Kidney capillary endothelial cell (primary cell): ENCODE data around the gene DNMT3A.

ENCODE experiments used
- DNase-seq: peaks from one replicate; pipeline ENCODE4 v3.0.0-alpha.2; 2018; ENCODE audit warnings: low spot score

The DNMT3A gene

GRCh38 chr2:25343187-25343825 lies 1.6 kb upstream of the DNMT3A start:
- no peak for DNase-seq

DNA sequence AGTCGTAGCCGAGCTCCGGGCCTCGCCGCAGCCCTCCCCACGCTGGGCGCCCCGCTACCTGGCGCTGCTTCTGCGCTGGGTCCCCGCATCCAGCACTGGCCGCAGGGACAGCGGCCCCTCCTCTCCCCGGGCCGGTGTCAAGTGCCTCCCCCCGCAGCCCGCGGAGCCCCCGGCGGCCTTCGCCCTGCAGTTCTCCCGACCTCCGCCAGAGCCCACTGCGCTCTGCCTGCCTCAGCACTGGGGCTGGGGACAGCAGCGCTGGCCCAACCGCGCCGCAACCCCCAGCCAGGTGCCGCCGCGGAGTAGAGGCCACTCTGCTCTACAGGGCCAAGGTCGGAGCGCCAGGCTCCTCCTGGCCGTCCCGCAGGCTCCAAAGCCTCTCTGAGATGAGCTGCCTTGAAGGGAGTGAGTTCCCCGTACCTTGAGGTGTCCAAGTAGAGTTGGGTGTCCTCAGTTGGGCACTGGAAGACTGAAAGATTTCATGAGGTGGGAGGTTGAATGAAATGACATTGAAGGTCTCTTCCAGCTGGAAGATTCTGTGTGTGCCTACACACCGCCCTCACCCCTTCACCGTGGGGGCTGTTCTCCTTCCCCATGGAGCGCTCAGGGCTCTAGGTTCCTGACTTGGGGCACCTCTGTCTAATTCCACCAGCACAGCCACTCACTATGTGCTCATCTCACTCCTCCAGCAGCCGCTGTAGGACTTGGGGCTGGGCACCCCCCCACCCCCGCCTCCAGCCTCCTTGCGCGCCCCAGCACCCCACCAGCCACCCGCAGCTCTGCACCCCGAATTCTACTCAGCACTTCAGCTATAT lies 854 bp upstream of the DNMT3A start:
- DNase-seq, result peak; percentile 80

DNA sequence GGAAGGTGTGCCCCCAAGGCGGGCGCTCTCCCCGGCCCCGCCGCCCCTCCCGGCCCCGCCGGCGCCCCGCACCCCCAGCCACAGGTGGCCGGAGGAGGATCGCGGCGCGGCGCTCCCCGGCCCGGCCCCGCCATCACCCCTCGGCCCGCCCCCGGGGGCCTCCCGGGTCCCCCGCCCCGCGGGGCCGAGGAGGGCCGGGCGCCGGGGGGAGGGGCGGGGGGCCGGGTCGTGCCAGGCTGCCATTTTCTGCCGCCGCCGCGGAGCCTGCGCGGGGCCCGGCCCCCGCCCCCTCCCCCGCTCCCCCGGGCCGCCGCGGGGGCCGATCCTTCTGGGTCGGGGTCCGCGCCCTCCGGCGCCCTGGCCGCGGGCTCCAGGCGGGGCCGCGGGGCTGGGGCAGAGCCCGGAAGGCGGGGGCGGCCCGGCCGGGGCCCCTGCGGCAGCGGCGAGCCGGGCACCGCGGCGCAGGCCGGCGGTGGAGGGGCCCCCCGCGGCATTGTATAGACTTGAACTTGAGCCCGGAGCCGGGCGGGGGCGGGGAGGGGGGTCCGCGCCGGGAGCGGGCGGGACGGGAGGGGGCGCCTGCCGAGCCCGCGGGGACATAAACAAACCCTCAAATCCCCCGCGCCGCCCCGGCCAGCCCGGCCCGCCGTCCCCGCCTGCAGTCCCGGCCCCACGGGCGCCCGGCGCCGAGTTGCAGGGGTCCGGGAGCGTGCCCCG lies 556 bp downstream of the DNMT3A start:
- DNase-seq, result no peak

GRCh38 chr2:25340181-25340921 lies 1.4 kb downstream of the DNMT3A start:
- no peak for DNase-seq

DNA sequence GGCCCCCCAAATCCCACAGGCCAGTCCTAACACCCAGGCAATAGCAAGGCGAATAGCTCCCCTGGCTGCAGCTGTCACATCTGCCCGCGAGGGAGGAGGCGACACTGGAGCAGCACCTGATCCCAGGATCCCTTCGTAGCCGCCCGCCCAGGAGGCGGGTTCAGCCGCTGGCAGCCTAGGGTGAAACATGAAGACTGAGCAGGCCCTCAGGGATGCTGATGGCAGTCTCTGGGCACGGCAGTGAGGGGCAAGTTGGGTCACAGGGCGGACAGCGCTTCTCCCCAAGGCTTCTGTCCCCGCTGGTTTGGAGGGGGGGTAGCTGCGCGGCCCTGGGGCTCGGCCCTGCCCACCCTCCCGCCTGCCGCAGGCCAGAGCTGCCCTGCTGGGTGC lies 1.9 kb downstream of the DNMT3A start:
- DNase-seq, result no peak

DNA sequence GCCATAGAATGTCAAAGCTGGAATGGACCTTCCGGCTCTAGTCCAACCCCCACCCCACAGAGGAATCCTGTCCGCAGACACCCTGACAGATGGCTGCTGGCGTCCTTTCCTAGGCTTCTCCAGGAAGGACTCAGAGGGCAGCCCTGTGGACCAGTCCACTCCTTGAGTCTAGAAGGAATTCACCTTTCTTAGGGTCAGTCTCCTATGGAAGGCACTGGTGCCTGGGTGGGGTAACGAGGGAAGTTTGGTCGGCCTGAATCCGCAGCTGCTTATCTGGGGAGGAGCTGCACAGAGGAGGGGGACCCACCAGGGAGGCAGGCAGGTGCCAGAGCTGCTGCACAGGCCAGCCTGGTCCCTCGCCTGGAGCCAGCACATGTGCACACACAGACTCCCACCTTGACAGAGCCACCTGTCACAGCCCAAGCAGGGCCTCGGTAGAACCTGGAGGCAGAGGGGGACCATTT lies 2.5 kb downstream of the DNMT3A start:
- DNase-seq, result no peak

DNA sequence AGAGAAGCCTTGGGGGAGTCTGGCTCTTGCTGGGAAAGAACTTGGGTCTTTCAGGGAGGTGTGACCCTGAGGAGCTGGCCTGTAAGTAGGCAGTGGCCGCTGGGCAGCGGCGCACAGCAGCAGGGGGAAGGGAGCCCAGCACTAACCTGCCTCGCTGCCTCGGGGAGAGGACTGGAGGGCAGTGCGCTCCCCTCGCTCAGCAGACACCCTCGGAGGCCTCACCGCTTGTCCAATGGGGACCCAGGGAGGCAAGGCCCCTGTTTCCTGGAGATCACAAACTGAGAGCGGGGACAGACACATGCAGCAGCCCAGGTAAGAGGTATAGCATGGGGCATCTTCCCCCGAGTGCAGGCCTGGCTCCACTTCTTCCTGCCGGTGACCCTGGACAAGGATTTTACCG lies 3.3 kb downstream of the DNMT3A start:
- no peak for DNase-seq

DNA sequence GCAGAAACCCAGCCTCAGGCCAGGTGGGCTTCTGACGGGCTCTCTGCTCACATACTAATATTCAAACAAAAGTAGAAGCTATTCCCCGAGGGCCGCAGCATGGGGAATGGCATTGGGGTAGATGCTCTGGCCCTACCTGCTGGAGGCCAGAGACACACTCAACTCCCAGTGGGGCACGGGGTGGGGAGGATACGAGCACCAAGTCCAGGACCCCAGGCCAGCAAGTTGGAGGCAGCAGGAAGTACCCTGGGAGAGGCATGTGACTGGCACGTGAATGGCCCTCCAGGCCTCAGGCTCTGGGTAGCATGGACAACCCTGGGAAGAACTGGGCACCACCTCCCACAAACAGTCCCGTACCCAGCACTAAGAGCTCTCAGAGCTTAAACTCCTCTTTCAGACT lies 3.8 kb downstream of the DNMT3A start:
- DNase-seq, result no peak

GRCh38 chr2:25337276-25337675 lies 4.4 kb downstream of the DNMT3A start:
- DNase-seq, result no peak

DNA sequence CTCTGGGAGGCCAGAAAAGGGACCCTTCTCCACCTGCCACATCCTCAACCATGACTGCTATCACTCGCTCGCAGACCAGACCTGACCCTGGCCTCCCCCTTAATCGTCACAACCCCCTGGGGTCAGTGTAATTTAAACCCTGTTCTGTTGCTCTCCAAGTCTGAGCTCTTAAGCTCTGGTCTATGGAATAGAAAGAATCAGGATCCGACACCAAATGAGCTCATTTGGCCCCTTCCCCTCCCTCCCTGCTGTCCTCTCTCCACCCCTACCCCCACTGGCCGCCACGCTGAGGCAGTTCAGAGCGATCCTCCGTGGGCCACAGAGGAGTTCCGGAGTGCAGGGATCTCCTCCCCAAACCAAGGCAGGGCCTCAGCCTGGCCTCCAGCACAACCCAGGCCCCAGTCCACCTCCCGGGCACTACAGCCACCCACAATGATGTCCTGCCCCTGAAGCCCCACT lies 5.3 kb downstream of the DNMT3A start:
- DNase-seq, result no peak

DNA sequence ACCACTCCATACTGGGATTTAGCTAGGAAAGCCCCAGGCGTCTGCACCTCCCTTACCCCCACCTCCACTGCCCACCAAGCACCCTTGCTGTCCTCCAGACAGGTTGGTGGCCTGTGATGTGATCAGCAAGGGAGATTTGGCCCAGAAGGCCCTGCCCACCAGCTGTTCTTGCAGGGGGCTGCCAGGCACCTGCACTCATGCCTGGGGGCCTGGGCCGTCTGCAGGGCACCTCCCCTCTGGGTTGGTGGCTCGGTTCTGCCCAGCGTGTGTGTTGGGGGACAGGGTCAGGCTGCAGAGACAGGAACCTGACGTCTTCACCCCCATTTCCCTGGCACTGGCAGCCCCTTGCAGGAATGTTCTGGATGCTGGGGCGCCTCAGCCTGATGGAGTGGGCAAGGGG lies 5.8 kb downstream of the DNMT3A start:
- no peak for DNase-seq

- no peak for DNase-seq
Measured at GRCh38 chr2:25335204-25335603, 6.5 kb downstream of the DNMT3A start.

GRCh38 chr2:25334482-25334881 lies 7.2 kb downstream of the DNMT3A start:
- DNase-seq, result no peak

DNA sequence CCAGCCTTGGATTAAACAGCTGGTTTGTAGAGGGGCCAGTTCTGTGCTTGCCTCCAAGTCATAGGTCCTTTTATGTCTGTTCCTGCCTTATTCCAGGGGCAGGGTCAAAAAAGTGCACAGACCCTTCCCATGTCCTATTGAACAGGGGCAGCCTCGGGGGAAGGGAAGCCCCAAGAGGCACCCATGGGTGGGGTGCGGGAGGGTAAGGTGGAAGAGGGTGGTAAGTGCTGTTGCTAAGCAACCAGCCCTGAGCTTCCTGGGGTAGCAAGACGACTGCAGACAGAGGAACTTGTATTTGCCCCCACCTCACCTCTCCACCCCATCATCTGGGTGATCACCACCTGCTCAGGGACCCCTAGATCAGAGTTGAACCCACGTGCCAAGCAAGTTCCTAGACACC lies 7.7 kb downstream of the DNMT3A start:
- DNase-seq, result no peak

- no peak for DNase-seq
Measured at GRCh38 chr2:25332571-25332970, 9.2 kb downstream of the DNMT3A start.

DNA sequence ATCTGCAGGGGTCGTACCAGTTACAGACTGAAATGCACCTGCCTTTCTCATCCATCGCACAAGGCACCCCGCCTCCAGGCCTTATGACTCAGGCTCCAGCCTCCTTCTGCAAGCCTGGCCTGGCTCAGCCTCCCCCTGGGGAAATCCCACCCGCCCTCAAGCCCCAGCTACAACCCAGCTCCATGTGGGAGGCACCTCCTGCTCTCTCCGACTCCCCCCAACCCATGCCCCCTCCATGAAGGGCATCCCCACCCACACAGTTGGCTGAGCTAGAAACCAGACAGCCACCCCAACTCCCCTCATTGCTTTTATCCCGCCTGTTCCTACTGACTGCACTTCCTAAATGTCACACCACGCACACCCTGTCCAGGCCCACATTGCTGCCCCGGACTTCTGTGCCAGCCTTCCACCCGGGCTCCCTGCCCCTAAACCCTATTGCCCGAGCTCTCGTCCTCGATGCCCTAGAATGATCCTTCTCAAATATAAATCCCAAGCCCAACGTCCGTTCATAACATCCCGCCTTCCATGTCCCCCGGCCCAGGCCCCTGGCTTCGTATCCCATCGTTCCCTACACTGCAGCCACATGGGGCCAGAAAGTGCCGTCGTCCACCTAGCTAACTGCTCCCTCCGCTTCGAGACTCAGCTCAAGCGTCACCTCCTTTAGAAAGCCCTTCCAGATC lies 9.9 kb downstream of the DNMT3A start:
- DNase-seq, result no peak

- no peak for DNase-seq
Measured at GRCh38 chr2:25330937-25331336, 10.8 kb downstream of the DNMT3A start.

DNA sequence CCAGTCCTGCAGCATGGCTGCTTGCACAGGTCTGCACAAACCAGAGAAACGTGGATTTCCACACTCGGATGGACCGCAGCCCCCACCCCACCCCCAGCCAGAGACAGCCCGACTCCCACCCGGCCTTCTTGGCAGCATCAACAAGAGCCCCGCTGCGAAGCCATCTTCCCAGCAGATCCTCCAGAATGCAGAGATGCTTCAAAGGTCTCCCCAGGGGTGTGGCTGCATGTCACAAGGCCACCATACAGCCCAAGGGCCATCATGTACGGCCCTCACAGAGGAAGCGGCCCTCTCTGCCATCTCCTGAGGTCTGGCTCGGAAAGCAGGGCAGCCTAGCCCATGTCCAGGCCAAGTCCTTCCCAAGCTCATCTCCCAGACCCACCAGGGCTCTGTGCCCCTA lies 11.5 kb downstream of the DNMT3A start:
- no peak for DNase-seq

- DNase-seq, result no peak
Measured at GRCh38 chr2:25328152-25329085, 13.3 kb downstream of the DNMT3A start.

GRCh38 chr2:25326326-25327013 lies 15.3 kb downstream of the DNMT3A start:
- DNase-seq, result no peak
